HepG2 (cell line): ENCODE measurements around the gene BCKDHB.

Experiments used
- ATF3 ChIP-seq: sonication (generic); formaldehyde crosslinking; IDR thresholded peaks from 2 replicates; pipeline ENCODE4 v1.4.0; 2020; ENCODE audit warnings: missing genetic modification reagents
- CTCF ChIP-seq: sonication (generic); formaldehyde crosslinking; IDR thresholded peaks from 2 replicates; pipeline ENCODE4 v1.5.0; 2020; ENCODE audit warnings: mild to moderate bottlenecking, missing genetic modification reagents, moderate library complexity
- ETV5 ChIP-seq: IDR thresholded peaks from 2 replicates; pipeline ENCODE4 v1.6.1; 2018; ENCODE audit warnings: missing biosample characterization, missing genetic modification reagents, inconsistent platforms, borderline replicate concordance
- KDM3A ChIP-seq: IDR thresholded peaks from 2 replicates; pipeline ENCODE4 v1.6.1; 2018; ENCODE audit warnings: low read depth, missing compliant biosample characterization
- THYN1 ChIP-seq: sonication (generic); formaldehyde crosslinking; IDR thresholded peaks from 2 replicates; pipeline ENCODE4 v1.8.1; 2023; ENCODE audit warnings: low read depth, mild to moderate bottlenecking, moderate library complexity, missing genetic modification reagents, borderline replicate concordance
- TP53 ChIP-seq: sonication (generic); formaldehyde crosslinking; conservative IDR thresholded peaks from 2 replicates; pipeline ENCODE4 v1.4.0; 2020; ENCODE audit warnings: missing genetic modification reagents
- ZBTB26 ChIP-seq: IDR thresholded peaks from 2 replicates; pipeline ENCODE4 v1.6.1; 2016; ENCODE audit warnings: missing compliant biosample characterization, missing genetic modification reagents, borderline replicate concordance
- ZMYM3 ChIP-seq: sonication (generic); formaldehyde crosslinking; IDR thresholded peaks from 2 replicates; pipeline ENCODE4 v1.5.1; 2020; ENCODE audit warnings: mild to moderate bottlenecking, missing genetic modification reagents
- ZNF326 ChIP-seq: sonication (generic); formaldehyde crosslinking; IDR thresholded peaks from 2 replicates; pipeline ENCODE4 v1.4.0; 2020; ENCODE audit warnings: missing genetic modification reagents, borderline replicate concordance
- ZNF557 ChIP-seq: sonication (generic); formaldehyde crosslinking; IDR thresholded peaks from 2 replicates; pipeline ENCODE4 v1.4.0; 2020; ENCODE audit warnings: missing genetic modification reagents

- TF ChIP-seq ZBTB26 (no peak), ZNF326 (no peak), ETV5 (no peak), KDM3A (no peak), ZMYM3 (no peak), THYN1 (CRISPR knock-in tag) (no peak), ZNF557 (no peak), ATF3 (no peak), CTCF (CRISPR knock-in tag) (peak; percentile 83), TP53 (CRISPR knock-in tag) (no peak)
These were observed 231.8 kb downstream of the BCKDHB start for GRCh38 chr6:80338201-80338836.
